ENCODE results near the gene ABCB11.

GRCh38 chr2:169036736-169037440 is 5.8 kb upstream of the ABCB11 start:
- no peak for TF ChIP-seq POLR2A (IDR thresholded peaks at IDR 0.05)
- TF ChIP-seq, protein P1, sequence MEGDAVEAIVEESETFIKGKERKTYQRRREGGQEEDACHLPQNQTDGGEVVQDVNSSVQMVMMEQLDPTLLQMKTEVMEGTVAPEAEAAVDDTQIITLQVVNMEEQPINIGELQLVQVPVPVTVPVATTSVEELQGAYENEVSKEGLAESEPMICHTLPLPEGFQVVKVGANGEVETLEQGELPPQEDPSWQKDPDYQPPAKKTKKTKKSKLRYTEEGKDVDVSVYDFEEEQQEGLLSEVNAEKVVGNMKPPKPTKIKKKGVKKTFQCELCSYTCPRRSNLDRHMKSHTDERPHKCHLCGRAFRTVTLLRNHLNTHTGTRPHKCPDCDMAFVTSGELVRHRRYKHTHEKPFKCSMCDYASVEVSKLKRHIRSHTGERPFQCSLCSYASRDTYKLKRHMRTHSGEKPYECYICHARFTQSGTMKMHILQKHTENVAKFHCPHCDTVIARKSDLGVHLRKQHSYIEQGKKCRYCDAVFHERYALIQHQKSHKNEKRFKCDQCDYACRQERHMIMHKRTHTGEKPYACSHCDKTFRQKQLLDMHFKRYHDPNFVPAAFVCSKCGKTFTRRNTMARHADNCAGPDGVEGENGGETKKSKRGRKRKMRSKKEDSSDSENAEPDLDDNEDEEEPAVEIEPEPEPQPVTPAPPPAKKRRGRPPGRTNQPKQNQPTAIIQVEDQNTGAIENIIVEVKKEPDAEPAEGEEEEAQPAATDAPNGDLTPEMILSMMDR (IDR thresholded peaks at IDR 0.05), result no peak

All from breast epithelium (tissue), 3 donors.